HT1080 (cell line): ENCODE measurements around the gene PSIP1. TPM values are rescaled to one million over a fixed set of nuclear protein-coding genes. Genes with fewer than 3 reads are reported as not detected.
"Not testable (repeated sequence)": the region's sequence is repeated elsewhere in the genome, so short reads cannot be mapped to it uniquely, and the experiment has no call there.

Source experiments
- DNase-seq: peaks from one replicate; pipeline ENCODE4 v3.0.0-alpha.2; 2015; ENCODE audit warnings: low read depth
- polyA plus RNA-seq, 2 experiments: library from polyadenylated mRNA; depleted of rRNA; stranded (reverse); fragments of >200 nt; gene quantifications; 2 replicates each; pipeline ENCODE4 v1.2.3, GENCODE V29; 2015
- total RNA-seq: library from RNA; depleted of rRNA; stranded (reverse); fragments of >200 nt; shearing (Covaris generic); gene quantifications from 2 replicates; pipeline ENCODE4 v1.2.3, GENCODE V29; 2014; rRNA removed

The PSIP1 gene
- 74.9 and 99.8 TPM in 2 replicates for total RNA-seq
- polyA plus RNA-seq (2015; cell fraction: cytosol; rRNA removed), result 98.3 and 125 TPM in 2 replicates
- 128 and 129 TPM in 2 replicates for polyA plus RNA-seq (2015; cell fraction: nucleus; rRNA removed)

DNA sequence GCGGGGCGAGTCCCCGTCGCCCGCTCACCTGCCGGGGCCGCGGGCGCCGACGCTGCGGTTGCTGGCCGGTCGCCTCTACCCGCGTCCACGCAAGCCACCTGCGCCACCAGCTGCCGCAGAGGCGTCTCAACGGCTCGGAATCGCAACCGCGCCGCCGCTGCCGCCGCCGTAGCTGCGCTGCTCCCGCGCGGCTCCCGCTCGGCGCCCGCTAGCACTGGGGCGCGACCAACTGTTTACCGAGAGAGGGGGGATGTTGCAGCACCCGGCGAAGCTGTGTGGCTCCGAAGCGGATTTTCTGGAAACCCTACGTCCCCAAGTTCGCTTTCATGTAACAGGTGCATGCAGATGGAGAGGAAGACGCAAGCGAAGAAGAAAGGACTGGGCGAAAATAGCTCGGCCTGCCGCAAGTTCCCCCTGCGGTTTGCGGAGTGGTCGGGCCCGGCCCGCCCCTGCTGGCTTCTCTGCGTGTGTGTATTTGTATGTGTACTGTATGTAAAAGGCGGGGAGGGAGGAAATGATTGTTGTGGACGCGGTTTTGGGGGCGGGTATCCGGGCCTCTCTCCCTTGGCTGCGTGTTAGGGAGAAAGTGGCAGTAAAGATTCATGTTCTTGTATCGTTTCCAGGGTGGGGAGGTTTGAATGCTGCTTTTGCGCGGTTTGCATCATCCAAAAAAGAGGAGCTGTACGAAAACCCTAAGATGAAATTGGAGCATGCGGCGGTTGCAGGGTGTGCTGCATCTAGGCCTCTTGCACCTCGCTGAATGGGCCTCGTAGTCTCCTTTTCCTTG, at the start of gene PSIP1:
TSS of gene PSIP1 (minus strand) at position 182 of the 787 bp plus-strand sequence. CDS start 782 bp downstream, outside the sequence.
- peak; percentile 87 for DNase-seq

DNA sequence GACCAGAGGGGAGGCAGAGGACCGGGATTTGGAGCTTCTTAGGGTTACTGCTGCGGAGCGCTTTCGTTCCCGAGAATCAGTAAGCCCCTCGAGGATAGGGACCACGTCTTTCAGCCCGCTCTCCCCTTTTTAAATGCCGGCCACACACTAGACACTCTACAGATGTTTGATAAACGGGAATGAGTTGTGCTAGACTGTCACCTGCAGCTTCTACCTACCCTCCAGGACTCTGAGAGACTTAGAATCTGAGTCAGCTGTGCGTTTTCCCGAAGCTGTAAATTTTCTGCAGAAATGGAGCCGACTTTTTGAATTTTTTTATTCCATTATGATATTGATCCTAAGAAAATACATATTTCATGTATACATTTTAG, 42.7 kb upstream of the PSIP1 start:
- DNase-seq, result no peak

DNA sequence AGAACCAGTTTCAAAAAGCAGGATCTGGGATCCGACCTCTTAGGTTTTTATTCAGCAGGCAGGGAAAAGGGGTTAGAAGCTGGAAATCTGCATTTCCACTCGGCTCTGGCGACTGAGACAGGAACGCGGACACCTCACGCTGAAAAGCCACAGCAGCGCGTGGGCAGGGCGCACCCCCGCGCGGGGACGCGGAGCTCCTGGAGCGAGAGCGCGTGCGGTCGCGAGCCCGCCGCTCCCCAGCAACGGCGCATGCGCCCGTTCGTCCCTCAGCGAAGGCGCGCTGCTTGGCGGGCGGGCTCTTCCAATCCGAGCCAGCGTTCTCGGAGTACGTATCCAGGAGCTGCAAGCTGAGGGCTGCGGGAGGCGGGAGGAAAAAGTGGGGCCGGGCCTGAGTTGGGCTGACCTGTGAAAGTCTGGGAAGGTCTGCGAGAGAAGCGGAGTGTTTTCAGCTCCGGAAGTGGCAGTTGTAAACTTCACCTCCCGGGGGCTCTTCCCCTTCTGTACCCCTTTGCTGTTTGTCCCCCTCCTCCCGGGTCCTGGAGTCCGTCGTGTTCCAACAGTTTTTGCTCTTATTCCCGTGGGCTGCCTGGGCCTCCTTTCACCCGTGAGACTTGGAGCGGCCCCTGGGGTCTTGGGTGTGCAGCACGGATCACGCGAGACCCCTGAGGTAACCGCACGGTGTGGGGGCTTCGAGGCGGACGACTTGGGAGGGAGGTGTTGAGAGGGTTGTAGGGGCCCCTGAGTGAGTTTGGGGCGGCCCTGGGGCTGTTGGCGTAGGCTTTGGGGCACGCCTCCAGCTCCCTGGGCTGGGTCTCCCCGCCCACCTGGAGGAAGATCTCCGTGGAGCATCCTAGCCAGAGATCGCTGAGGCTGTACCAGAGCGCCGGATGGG, 42.1 kb upstream of the PSIP1 start, which contains the start of gene CCDC171:
TSS of gene CCDC171 (plus strand) at position 408 of the 892 bp plus-strand sequence. CDS start 11,046 bp downstream, outside the sequence.
- peak; percentile 94 for DNase-seq

DNA sequence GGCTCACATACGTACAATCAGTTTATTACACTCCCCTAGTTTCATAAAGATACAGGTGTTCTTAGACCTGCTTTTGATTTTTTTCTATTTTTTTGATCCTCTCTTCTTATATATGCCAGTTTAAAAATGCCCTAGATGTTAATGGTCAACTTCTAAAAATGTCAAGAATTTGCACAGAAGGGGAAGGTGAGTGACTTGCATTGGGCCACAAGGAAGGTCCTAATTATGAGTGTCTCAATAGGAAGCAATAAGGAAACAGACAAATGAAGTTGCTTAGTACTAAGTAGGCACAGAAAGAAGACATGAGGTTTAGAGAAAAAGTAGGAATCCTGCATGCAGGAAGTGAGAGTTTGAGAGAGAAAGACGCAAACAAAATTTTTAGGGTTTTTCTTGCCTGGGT, 38.8 kb upstream of the PSIP1 start:
- no peak for DNase-seq

DNA sequence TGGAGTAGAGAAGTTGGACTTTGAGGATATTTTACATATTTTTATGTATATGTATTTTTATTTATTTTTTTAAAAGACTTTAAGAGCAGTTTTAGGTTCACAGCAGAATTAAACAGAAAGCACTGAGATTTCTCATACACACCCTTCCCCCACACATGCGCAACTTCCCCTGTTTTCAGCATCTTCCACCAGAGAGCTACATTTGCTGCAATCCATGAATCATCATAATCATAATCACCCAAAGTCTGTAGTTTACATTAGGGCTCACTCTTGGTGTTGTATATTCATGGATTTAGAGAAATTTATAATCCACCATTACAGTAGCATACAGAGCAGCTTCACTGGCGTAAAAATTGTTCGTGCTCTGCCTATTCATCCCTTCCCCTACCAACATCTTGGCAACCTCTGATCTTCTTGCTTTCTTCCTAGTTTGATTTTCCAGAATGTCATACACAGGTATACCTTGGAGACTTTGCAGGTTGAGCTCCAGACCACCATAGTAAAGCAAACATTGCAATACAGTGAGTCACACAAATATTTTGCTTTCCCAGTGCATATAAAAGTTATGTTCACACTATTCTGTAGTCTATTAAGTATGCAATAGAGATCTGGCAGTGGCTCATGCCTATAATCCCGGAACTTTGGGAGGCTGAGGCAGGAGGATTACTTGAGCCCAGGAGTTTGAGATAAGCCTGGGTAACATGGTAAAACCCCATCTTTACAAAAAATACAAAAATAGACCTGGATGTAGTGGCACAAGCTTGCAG, 32.5 kb upstream of the PSIP1 start:
- no peak for DNase-seq

DNA sequence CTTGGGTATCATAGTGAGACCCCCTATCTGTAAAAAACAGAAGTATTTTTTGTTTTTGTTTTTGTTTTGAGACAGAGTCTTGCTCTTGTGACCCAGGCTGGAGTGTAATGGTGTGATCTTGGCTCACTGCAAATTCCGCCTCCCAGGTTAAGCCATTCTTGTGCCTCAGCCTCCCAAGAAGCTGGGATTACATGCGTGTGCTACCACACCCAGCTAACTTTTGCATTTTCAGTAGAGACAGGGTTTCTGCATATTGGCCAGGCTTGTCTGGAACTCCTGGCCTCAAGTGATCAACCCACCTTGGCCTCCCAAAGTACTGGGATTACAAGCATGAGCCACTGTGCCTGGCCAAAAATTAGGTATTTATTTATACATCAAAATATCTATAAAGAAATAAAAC, 31.9 kb upstream of the PSIP1 start:
- no peak for DNase-seq

DNA sequence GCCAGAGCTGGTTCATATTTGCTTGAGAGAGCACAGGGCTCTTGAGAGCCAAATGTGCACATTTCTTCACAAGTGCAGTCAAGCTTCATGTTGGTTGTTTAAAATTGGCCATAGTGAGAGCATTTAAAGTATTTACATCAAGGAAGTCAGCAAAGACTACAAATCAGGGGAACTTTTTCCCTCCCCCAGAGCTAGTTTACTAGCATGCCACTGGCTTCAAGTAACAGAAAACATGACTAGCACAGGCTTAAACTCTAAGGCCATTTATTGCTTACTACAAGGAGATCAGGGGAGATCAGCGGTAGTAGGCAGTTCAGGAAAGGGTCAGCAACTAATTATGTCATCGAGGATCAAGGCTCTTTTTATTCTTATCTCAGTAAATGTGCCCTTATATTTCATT, 31.1 kb upstream of the PSIP1 start:
- no peak for DNase-seq

DNA sequence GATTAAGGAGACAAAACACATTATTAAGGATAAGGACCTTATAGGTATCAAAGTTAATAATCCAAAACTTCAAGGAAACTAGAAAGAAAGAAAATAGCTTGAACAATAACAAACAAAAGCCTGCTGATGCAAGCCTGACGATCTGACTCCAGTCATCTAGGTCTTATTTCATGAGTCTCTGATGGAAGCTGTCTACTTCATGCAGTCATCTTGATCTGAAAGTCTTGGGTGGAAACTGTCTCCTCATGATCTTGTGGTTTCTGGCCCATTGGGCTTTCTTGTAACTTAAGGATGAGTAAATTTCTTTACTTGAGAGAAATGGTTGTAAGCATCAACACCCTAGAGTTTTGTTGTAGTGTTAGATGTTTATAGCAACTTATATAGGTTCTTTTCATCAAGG, 20.6 kb upstream of the PSIP1 start:
- DNase-seq, result no peak

DNA sequence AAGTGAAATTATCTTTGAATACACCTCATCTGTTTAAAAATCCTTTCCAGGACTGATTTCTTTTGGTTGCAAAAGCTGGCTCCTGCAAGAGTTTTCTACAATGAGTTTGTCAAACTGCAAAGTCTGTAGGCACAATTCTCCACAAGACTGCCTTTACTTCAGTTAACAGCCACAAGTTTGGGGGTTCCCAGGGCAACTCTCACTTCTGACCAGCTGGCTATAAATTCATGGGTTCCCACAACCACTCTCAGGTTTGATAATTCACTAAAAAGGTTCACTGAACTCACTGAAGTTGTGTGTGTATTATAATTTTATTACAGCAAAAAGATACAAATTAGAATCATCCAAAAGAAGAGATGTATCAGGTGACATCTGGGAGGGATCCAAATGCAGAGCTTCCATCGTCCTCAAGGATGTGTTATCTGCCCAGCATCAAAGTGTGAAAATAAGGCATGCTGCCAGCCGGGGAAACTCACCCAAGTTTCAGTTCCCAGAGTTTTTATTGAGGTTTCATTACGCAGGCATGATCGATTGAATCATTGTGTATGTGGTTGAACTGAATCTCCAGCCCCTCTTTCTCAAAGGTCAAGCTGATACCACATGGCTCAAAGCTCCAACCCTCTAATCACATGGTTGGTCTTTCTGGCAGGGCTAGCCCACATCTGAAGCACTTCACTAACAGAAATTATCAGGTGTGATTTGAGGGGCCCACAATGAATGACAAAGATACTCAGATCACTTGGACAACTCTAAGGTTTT, 19.0 kb upstream of the PSIP1 start:
- no peak for DNase-seq

DNA sequence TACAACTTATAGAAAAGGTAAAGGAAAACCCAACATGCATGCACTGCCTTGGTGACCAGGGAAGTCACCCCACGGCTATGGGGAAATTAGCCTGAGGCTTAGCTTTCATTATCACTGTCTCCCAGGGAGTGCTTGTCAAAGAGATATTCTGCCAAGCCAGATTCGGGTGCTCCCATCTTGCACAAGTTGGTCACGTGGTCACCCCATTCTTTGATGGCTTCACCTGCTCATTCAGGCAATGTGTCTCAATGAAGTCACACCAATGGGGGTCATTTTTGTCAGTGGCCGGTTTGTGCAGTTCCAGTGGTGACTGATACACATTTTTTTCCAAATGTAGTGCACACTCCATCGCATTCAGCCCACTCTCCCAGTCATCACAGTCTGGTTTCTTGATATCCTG, 16.3 kb upstream of the PSIP1 start:
- DNase-seq, result not testable (repeated sequence)

DNA sequence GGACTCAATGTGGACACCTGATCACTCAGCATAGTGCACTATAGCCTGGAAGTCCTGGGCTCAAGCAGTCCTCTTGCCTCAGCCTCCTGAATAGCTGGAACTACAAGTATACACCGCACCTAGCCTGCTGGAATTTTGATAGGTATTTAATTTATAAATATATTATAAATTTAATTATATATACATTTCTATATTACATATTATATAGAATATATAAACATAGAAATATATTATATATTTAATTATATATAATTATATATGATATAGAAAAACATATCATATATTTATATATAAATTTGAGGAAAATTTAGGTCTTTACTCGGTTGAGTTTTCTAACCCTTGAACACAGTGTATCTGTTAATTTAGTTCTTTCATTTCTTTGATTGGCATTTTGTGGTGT, 15.2 kb upstream of the PSIP1 start:
- no peak for DNase-seq

DNA sequence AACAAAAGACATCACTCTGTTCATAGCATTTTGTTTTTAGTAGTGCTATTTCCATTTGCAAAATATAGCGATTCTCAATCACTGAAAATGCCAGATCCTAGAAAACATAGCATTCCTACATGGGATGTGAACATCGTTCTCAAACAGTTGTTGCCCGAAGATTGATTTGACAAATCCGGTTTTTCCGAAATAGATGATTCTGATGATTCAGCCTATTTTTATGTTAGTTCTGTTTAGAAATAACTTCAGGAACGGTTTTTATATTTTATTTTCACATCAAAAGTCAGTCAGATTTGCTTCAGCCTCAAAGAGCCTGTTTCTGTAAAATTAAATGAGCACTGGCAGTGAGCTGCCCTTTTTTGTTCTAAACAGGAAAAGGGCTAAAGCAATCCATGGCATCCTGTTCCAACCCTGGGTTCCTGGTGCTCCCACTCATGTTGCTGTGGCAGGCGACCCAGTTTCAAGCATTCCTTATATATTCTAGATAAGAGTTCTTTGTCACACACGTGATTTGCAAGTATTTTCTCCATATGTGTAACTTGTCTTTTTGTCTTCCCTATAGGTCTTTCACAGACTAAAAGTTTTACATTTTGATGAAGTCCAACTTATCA, 14.2 kb upstream of the PSIP1 start:
- DNase-seq, result no peak

DNA sequence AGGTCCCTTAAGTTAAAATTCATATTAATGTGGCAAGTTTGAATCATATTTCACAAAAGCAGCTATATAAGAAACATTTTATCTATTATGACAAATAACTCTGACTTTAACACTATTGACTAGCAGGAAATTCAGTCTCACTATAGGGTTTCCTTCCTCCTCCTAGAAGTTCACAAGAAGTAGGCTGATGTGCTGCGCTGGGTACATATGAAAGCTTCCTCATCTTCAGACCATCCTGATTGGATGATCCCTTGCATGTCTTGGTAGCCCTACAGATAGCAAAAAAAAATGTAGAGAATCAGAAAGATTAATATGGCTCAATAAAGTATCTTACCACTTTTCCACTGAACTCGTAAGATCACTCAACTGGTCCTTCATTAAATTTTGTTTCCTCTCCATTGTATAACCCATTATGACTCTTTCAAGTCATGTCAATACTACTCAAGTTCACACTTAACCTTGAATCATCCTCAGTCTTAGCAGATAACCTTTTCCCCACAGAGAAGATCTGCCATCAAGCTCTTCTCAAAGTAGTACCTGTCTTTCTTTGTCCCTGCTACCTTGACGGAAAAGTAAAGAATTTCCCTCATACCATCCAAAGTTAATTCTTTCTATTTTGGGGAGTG, 11.5 kb upstream of the PSIP1 start:
- no peak for DNase-seq

DNA sequence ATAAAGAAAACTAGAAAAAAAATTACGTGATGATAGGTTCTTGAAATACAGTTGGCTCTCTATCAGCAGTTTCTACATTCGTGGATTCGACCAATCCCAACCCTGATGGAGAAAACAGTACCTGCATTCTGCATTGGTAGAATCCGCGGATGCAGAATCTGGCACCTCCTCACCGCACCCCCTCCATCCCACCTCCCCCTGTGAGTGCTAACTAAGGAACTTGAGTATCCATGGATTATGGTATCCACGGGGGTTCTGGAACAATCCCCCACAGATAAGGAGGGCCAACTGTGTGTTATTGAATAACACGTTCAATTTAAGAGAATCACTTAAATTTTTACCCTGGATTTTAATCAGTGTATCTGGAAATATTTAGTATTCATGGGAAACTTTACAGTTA, 10.5 kb upstream of the PSIP1 start:
- no peak for DNase-seq

DNA sequence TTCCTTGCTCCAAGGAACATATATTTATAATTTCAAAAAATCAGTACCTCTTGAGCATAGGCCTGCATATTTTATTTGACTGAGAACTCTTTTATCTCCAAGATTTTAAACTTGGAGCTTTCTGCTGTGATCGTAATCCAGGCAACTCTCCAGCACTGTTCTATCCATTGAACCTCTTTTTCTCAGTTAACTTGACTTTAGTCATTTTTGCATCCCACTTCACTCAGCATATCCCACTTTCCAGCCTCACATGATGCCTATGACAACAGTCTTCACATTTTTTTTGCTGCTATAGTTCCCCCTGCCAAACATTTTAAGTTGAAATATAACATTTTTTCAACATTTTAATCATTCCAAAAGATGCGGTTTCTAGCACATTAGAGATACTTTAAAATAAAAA, 9.1 kb upstream of the PSIP1 start:
- no peak for DNase-seq

DNA sequence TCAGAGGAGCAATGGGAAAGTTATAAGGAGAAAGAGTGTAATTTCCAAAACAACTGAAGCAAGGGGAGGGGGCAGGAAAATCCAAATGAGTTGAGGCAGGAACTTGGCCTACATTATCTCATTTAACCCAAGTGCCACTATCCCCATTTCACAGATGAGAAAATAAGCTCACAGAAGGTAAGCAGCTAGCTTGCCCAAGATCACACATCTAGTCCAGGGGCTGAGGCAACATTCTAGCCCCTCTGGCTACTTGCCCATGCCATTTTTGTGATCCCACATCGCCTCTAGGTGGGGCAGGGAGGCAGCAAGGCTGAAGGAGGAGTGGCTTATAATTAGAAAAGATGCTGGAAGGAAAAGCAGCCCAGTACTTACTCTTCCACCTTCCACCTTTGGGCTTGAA, 2.6 kb upstream of the PSIP1 start:
- DNase-seq, result peak; percentile 29

DNA sequence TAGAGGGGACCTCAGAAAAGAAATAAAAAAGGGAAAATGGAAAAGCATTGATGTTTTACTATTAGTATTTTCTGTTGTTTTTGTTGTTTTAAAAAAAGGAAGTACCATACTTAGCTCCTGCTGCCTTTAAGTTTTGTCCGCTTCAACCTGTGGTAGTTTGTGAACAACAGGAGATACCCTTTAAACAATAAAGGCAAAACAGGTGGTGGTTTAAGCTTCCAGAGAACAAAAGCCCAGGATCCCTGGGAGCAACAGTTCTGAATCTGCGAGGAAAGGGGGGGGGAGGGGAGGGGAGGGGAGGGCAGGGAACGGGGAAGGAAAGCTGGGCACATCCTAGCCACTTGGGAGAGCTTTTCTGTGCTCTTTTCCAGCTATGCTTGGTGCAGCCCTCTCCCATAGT, 2.1 kb upstream of the PSIP1 start:
- no peak for DNase-seq

DNA sequence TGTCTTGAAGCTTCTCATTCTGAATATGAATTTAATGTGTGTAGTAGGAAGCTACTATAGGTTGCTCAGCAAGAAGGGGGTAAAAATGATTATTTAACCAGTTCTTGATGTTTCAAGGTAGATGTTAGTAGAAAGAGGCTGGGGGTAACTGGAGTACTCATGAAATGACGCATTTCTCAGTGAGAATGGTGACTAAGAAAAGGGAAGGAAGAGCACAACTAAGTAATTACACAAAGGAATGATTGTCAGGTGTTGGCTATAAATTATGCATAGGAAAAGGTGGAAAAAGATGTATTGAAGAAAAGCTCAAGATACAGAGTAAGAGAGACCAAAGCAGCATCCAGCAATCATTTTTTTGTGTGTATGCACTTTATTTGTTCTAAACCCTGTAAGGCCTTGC, 1.4 kb upstream of the PSIP1 start:
- DNase-seq, result peak; percentile 69

DNA sequence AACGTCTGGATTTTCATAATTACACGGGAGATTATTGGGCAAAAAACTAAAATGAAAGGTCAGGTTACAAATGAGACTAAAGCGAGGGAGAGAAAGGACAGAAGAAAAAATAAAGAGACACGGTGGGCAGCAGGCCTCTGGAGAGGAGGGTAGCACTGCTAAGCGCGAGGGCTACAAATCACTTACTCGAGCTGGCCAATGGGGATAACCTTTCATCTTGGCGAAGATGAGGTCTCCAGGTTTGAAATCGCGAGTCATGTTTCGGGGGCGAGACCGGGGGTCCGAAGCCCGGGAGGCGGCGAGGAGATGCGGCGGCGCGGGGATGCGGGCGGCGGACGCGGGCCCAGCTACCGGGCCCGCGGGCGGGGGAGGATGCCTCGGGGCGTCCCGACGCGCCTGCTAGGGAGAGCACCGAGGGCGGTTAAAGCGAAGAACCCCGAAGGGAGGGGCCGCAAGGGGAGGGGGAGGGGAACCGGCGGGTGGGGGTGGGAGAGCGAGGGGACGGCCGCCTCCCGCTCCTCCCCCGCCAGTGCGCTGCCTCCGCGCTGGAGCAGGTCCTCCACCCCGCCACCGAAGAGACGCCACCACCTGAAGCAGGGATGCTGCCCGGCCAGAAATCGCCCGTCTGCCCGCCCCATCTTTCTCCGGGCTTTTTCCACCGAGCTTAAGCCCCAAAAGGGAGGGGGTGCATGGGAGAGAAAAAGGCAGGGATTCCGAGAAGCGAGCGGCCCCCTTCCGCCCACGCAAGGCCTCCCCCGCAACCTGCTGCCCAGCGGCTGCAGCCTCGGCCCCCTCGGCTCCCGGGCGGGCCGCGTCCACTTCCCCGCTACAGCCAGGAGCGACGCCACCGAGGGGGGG, 610 bp downstream of the PSIP1 start:
- DNase-seq, result no peak
